Activated effector memory CD4-positive, alpha-beta T cell treated with Interleukin-2 at 50 U/mL for 16 hours (primary cell): ENCODE data around the gene CLDN12.
A peak's percentile ranks its signal among the peaks of the same experiment; 100 is the strongest.

Experiments used
- DNase-seq: peaks from one replicate; pipeline ENCODE4 v3.0.0-alpha.2; 2020

The CLDN12 gene

GRCh38 chr7:90403174-90404113 is at the start of gene CLDN12:
TSS of gene CLDN12 (plus strand) at chr7:90403461. CDS start at chr7:90412677, 9,216 bp downstream.
- peak; percentile 47 for DNase-seq

GRCh38 chr7:90383422-90383821 is 19.8 kb upstream of the CLDN12 start:
- no peak for DNase-seq

- no peak for DNase-seq
Measured at GRCh38 chr7:90383861-90384260, 19.4 kb upstream of the CLDN12 start.

GRCh38 chr7:90384433-90384832 is 18.8 kb upstream of the CLDN12 start:
- no peak for DNase-seq

- no peak for DNase-seq
Measured at GRCh38 chr7:90387470-90388240, 15.6 kb upstream of the CLDN12 start.

- no peak for DNase-seq
Measured at GRCh38 chr7:90390926-90391325, 12.3 kb upstream of the CLDN12 start.

GRCh38 chr7:90391488-90391887 is 11.8 kb upstream of the CLDN12 start:
- no peak for DNase-seq

GRCh38 chr7:90396420-90396819 is 6.8 kb upstream of the CLDN12 start:
- no peak for DNase-seq

GRCh38 chr7:90401989-90402388 is 1.3 kb upstream of the CLDN12 start:
- no peak for DNase-seq

- no peak for DNase-seq
Measured at GRCh38 chr7:90402785-90403173, 482 bp upstream of the CLDN12 start.

GRCh38 chr7:90404777-90405176 is 1.5 kb downstream of the CLDN12 start:
- DNase-seq, result no peak

GRCh38 chr7:90407484-90407821 is 4.2 kb downstream of the CLDN12 start:
- DNase-seq, result no peak

- no peak for DNase-seq
Measured at GRCh38 chr7:90408142-90408541, 4.9 kb downstream of the CLDN12 start.

GRCh38 chr7:90409667-90410066 is 6.4 kb downstream of the CLDN12 start:
- DNase-seq, result no peak

- no peak for DNase-seq
Measured at GRCh38 chr7:90411510-90411909, 8.2 kb downstream of the CLDN12 start.

- DNase-seq, result no peak
Measured at GRCh38 chr7:90412458-90413184, 9.4 kb downstream of the CLDN12 start.

- DNase-seq, result no peak
Measured at GRCh38 chr7:90413185-90413528, 9.9 kb downstream of the CLDN12 start.

GRCh38 chr7:90421651-90422050 is 18.4 kb downstream of the CLDN12 start:
- DNase-seq, result no peak

GRCh38 chr7:90424720-90425119 is 21.5 kb downstream of the CLDN12 start:
- no peak for DNase-seq

- no peak for DNase-seq
Measured at GRCh38 chr7:90425376-90425775, 22.1 kb downstream of the CLDN12 start.

- DNase-seq, result no peak
Measured at GRCh38 chr7:90430614-90431460, 27.6 kb downstream of the CLDN12 start.

GRCh38 chr7:90432752-90433151 is 29.5 kb downstream of the CLDN12 start:
- no peak for DNase-seq

- DNase-seq, result no peak
Measured at GRCh38 chr7:90433221-90433620, 30.0 kb downstream of the CLDN12 start.
